ENCODE measurements around the gene ZBTB45.

Gene ZBTB45

DNA sequence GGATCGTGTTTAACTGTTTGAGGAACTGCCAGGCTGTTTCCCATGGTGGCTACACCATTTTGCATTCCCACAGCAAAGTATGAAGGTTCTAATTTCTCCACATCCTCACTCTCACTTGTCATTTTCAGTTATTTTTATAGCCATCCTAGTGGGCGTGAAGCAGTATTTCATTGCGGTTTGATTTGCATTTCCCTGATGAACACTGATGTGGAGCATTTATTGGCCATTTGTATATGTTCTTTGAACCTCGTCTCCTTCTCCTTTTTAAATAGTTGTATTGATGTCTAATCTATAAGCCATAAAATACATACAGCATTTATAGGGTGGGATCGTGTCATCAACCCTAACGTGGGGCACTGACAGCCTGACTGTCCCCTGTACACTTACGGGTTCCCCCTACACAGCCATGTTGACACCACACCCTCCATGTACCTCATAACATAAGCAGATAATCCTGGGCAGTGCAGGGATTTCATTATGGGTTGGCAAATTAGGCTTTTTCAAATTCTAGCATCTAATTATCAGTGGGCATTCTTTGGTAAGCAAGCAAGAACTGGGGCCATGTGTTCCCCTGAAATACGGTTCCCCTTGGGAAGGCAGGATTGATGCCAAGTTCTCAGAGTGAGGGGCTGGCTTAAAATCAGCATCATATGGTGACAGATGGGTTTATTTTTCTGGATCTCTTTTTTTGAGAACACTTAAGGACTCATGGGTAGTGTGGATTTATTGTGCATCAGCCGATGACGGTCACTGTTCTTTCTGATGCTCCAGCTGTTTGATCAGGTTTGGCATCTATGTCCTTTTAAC is 11.6 kb upstream of the ZBTB45 start:
- no peak for TF ChIP-seq GATA3 (IDR thresholded peaks at IDR 0.05; ENCODE audit: low read depth, low read length)
- TF ChIP-seq GATA2 (IDR thresholded peaks at IDR 0.05; ENCODE audit: low read depth, low read length) = no peak

DNA sequence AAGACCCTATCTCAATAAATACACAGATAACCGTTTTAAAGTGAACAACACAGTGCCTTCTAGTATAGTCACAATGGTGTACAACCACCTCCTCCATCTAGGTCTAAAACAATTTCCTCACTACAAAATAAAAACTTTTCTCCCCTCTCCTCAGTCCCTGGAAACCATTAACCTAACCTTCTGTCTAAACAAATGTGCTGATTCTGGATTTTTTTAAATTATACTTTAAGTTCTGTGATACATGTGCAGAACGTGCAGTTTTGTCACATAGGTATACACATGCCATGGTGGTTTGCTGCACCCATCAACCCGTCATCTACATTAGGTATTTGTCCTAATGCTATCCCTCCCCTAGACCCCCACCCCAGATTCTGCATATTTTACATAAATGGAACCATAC is 9.8 kb upstream of the ZBTB45 start:
- no peak for TF ChIP-seq GATA2 (IDR thresholded peaks at IDR 0.05; ENCODE audit: low read depth, low read length)
- TF ChIP-seq GATA3 (IDR thresholded peaks at IDR 0.05; ENCODE audit: low read depth, low read length) = no peak

DNA sequence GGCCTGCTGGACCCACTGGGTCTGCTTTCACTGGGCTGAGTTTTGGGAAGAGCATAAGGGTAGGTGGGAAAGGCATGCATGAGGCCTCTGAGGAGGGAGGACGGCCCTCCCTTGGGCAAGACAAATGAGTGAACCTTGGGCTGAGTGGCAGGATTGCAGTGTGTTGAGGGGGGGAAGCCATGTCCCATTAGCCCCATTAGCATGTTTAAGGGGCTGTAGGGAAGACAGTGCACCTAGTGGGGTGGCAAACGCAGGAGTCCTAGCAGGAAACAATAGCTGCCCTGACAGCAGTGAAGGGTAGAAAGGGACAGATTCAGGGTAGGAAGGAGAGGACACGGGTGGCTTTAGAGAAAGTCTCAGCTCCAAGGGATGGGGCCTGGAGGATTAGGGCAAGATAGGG is 3.1 kb upstream of the ZBTB45 start:
- TF ChIP-seq GATA2 (IDR thresholded peaks at IDR 0.05; ENCODE audit: low read depth, low read length) = no peak
- TF ChIP-seq GATA3 (IDR thresholded peaks at IDR 0.05; ENCODE audit: low read depth, low read length) = no peak

DNA sequence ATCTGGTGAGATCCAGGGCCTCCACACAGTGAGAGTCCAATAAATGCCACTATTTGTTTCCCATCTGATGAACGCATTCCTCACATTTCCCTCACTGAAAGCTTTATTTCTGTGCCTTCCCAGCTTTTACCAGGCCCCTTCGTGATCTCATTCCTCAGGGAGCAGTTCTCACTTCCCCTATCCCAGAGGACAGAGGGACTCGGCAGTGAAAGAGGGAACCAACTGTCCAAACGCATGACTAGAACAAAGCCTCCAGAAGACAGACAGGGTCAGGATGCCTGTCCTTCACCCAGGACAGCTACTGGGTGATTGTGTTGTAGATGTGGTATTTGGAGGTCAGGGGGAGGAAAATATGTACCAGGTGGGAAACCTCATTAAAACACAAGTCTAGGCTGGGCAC is 2.0 kb upstream of the ZBTB45 start:
- no peak for TF ChIP-seq GATA2 (IDR thresholded peaks at IDR 0.05; ENCODE audit: low read depth, low read length)
- no peak for TF ChIP-seq GATA3 (IDR thresholded peaks at IDR 0.05; ENCODE audit: low read depth, low read length)

DNA sequence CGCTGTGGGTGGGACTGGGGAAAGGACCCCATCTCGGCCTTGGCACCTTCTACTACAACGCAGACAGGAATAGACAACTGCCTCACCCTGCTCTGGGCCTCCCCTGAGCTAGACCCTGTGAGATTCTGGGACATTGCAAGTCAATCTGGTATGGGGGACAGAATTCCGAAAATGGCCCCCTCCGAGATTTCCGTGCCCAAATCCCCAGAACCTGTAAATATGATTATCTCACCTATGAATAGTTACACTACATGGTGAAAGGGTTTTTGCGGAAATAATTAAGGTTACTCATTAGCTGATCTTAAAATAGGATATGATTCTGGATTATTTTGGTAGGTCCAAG is 618 bp upstream of the ZBTB45 start:
- TF ChIP-seq GATA3 (IDR thresholded peaks at IDR 0.05; ENCODE audit: low read depth, low read length) = no peak
- TF ChIP-seq GATA2 (IDR thresholded peaks at IDR 0.05; ENCODE audit: low read depth, low read length) = no peak

DNA sequence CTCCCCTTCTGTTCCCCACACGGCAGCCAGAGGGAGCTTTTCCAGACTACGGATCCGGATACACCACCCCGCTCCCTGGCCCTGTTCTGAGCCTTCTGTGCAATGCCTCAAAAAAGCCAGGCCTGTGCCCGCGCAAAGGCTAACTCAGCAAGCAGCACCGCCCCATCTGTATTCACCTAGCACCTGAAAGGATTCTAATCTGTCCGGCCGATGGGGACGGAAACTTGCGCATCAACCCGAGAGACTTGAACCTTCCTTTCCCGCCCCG is 589 bp downstream of the ZBTB45 start:
- no peak for TF ChIP-seq GATA3 (IDR thresholded peaks at IDR 0.05; ENCODE audit: low read depth, low read length)
- TF ChIP-seq GATA2 (IDR thresholded peaks at IDR 0.05; ENCODE audit: low read depth, low read length) = no peak

DNA sequence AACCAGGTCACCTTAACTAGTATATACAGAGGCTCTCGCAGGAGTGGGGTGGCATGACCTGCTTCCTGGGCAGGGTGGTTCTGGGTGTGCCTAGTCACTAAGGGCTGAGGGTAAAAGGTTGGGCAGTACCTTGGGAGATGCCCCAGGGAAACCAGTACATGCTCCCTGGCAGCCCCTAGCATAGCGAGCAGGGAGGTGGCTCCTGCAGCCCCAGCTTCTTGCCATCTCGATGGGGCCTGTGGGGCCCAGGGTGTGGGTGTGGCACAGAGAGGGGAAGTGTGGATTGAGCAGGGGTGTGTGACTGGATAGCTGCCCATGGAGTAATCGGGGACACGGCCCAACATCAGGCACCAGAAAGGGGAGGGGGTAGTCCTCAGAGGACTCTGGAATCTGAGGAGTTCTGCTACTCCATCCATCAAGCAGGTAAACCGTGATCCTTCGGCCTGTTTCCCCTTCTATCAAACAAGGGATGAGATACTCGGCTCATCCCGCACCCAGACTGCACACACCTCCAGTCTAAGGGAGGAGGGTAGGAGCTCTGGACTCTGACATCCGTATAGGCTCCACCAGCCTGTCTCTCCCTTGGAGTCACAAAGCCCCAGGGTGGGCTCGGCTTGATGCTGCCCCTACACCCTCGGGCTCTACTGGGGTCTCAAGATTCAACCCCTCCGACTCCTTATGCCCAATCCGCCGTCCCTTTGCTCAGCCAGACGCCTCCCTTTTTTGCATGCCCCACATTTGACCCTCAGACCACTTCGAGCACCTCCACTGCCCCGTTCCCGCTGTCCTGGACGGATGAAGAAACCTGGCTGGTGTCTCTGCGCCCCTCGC is 1.1 kb downstream of the ZBTB45 start:
- TF ChIP-seq GATA3 (IDR thresholded peaks at IDR 0.05; ENCODE audit: low read depth, low read length) (no peak), GATA2 (IDR thresholded peaks at IDR 0.05; ENCODE audit: low read depth, low read length) (no peak)

DNA sequence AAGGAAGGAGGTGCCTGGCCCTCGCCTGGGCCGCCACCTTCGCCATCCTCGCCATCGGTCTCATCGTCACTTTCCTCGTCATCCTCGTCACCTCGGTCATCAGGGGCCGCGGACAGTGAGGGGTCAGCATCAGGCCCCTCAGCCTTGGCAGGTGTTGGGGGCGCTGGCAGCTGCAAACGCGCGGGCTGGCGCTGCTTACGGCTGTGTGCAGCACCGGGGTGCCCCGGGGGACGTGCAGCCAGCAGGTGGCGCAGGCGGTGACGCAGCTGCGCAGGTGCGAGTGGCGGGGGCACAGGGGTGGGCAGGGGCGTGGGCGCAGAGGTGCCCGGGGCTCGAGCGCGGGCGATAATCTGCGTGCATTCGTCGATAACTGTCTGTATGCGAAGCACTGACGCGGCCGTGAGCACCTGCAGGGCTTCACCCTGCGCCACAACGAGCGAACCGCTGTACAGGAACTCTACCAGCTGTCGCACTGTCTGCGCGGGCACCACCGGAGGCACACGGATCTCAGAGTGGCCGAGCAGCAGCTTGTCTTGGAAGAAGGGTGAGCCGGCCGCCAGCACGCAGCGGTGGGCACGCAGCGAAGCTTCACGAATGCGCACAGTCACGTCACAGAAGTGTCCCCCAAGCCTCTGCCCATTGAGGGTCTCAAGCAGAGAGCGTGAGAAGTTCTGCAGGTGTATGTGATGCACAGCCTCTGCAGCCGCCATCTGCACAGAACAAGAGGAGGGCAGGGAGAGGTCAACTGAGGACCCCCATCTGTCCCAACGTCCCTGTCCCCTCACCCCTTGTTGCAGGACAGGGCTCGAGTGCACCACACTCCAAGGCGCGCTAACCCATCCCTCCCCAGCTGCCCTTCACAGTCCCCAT is 2.4 kb downstream of the ZBTB45 start:
- TF ChIP-seq GATA2 (IDR thresholded peaks at IDR 0.05; ENCODE audit: low read depth, low read length) (no peak), GATA3 (IDR thresholded peaks at IDR 0.05; ENCODE audit: low read depth, low read length) (no peak)

DNA sequence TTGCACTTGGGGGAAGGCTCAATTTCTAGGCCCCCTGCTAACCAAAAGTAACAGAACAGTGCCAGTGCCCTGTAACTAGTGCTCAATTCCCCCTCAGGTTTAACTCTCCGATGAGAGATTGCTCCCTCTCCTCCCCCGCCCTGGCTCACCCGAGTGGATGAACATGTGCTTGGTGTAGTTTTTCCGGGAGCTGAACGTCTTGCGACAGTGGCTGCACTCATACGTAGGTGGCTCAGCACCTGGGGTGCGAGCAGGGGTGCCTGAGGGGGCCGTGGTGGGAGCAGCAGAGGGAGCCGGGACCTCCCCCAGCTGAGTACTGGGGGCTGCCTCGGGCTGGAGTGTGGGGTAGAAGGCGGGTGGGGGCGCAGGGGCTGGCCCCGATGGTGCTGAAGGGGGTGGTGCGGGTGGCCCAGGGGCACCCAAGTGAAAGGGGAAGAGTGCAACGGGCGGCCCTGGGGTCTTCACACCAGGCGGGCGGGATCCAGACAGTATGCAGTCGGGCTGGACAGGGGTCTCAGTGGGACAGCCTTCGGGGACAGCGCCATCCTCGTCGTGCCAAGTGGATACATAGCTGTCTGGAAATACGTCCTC is 3.3 kb downstream of the ZBTB45 start:
- no peak for TF ChIP-seq GATA3 (IDR thresholded peaks at IDR 0.05; ENCODE audit: low read depth, low read length)
- TF ChIP-seq GATA2 (IDR thresholded peaks at IDR 0.05; ENCODE audit: low read depth, low read length) = no peak

DNA sequence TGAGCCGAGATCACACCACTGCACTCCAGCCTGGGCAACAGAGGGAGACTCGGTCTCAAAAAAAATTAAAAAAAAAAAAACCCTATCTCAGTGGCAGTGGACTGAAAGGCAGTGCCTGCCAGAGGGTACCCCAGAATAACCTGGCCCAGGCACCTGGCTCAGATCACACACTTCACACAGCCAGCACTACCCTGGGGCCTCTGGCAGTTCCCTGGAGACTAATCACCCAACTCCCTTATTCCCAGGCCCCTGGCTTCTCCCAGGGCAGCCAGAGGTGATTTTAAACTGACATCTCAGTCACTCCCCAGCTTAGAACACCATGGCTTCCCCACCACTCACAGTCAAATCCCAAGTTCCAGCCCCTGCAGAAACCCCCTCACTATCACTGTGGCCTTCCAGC is 4.4 kb downstream of the ZBTB45 start:
- TF ChIP-seq GATA3 (IDR thresholded peaks at IDR 0.05; ENCODE audit: low read depth, low read length) (no peak), GATA2 (IDR thresholded peaks at IDR 0.05; ENCODE audit: low read depth, low read length) (no peak)

DNA sequence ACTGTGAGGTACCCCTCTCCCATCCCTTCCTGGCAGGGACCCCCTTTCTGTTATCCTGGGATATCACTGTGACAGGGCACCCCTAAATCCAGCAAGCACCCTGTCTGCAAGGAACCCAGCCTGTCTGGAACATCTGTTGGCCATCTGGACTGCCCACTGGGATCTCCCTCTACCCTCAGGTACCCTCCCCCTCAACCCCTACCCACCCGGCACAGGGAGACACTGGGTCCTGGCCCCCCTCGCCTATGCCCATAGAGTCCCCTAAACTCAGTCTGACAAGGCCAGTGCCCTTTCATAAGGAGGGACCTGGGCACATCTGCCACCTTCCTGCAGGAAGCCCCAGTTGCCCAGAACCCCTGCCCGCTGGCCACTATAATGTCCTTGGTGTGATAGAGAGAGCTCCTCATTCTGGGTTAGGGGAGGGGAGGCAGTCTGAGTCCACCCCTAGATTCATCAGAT is 5.0 kb downstream of the ZBTB45 start:
- no peak for TF ChIP-seq GATA2 (IDR thresholded peaks at IDR 0.05; ENCODE audit: low read depth, low read length)
- no peak for TF ChIP-seq GATA3 (IDR thresholded peaks at IDR 0.05; ENCODE audit: low read depth, low read length)

DNA sequence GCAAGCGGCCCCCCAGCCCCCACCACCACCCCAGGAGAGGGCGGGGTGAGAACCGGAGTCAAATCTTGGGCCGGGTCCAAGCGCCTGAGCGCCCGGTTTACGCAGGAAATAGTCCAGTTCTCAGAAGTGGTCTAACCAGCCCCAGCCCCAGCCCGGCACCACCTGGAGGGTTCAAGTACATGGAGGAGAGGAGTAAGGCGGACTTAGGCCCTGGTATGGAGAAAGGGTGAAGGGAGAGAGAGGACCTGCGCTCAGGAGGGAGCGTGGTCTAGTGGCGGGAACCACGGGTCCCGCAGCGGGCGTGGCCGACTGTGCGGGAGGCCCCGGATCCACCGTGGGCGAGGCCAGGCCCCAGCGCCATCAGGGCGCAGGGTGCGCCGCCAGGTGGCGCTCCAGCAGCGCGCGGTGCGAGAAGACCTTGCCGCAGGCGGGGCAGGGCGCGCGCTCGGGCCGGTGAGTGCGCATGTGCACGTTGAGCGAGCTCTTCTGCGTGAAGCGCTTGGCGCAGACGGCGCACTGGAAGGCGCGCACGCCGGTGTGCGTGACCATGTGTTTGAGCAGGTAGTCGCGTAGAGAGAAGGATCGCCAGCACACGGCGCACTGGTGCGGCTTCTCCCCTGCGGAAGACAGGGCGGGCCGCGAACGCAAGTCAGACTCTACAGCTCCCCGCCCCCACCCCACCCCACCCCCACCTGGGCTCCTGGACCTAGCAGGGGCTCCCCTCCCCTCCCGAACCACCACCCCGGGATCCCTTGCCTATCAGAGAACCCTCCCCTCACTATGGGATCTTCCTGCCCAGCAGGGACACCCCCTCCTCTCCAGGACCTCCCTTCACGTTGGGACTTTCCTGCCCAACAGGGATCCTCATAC is 5.7 kb downstream of the ZBTB45 start:
- TF ChIP-seq GATA3 (IDR thresholded peaks at IDR 0.05; ENCODE audit: low read depth, low read length) (no peak), GATA2 (IDR thresholded peaks at IDR 0.05; ENCODE audit: low read depth, low read length) (no peak)

DNA sequence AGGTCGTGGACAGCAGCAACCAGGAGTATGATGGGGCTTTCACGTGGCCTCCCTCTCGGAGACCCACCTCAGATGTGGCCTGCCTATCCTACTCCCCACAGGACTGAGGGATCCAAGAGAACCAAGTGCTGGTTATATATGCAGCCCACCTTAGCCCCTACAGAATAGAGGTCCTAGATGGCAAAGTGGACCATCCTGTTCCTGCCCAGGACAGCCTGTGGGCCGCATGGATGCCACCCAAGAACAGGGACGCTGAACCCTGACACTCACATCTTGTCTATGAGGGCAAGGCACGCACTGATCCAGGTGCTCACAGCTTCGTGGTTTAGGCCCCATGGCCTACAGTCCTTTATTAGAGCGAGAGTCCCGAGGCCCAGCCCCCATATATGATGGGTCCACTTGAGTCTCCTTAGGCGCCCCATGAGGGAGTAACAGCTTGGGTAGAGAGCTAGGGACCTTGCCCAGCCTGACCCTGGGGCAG is 6.4 kb downstream of the ZBTB45 start:
- TF ChIP-seq GATA2 (IDR thresholded peaks at IDR 0.05; ENCODE audit: low read depth, low read length) (no peak), GATA3 (IDR thresholded peaks at IDR 0.05; ENCODE audit: low read depth, low read length) (no peak)

Measured in SH-SY5Y (cell line).